ENCODE results near the gene ZNF319. TPM values are rescaled to one million over a fixed set of nuclear protein-coding genes. Genes with fewer than 3 reads are reported as not detected.

Gene ZNF319
- total and polyA plus RNA-seq, 2 of the 8 experiments (the other 6 are each of a cell fraction or from before 2014, with no cell fraction given): 3.3 to 5.5 TPM

- TF ChIP-seq SIX5 (IDR thresholded peaks at IDR 0.05; ENCODE audit: low read depth, low read length): no peak
- TF ChIP-seq BACH1 (IDR thresholded peaks at IDR 0.05; ENCODE audit: low read length): no peak
- no peak for TF ChIP-seq CHD2 (IDR thresholded peaks at IDR 0.05; ENCODE audit: low read length)
- TF ChIP-seq PHF8 (conservative IDR thresholded peaks at IDR 0.05; ENCODE audit: low read depth, low read length): no peak
- no peak for TF ChIP-seq TCF12 (IDR thresholded peaks at IDR 0.05; ENCODE audit: low read depth, low read length)
- TF ChIP-seq SP4 (IDR thresholded peaks at IDR 0.05; ENCODE audit: low read length): no peak
- no peak for TF ChIP-seq MAX (IDR thresholded peaks at IDR 0.05)
- no peak for TF ChIP-seq YY1 (IDR thresholded peaks at IDR 0.05; ENCODE audit: low read depth, low read length)
- no peak for TF ChIP-seq KDM5A (IDR thresholded peaks at IDR 0.05; ENCODE audit: low read length)
- no peak for TF ChIP-seq RAD21 (IDR thresholded peaks at IDR 0.05 in 1 of 2, conservative IDR thresholded peaks at IDR 0.05 in 1 of 2; ENCODE audit: low read depth in 2 of 2, low read length in 2 of 2)
Measured at GRCh38 chr16:58013201-58013956, 12.9 kb upstream of the ZNF319 start (continued).
